CD14-positive monocyte (primary cell): Measurements from ENCODE around the gene HCN4. TPM values are rescaled to one million over a fixed set of nuclear protein-coding genes. Genes with fewer than 3 reads are reported as not detected.

Source experiments
- DNase-seq, 3 donors: peaks; one replicate each; pipeline ENCODE4 v3.0.0-alpha.2; 2011 to 2022
- H2AFZ ChIP-seq: 2 replicates; pipeline ENCODE4 v1.6.0; 2012; ENCODE audit warnings: mild to moderate bottlenecking, low read depth, low read length, inconsistent platforms; ENCODE audit not compliant: insufficient read depth, poor library complexity, severe bottlenecking
- H3K27ac ChIP-seq, 2 donors: 1 replicate in 1 of 2; 2 replicates in 1 of 2; pipeline ENCODE4 v1.5.1; 2012 to 2013; ENCODE audit warnings: low read length in 2 of 2, control low read depth in 1 of 2, inconsistent platforms in 1 of 2, low read depth in 1 of 2, mild to moderate bottlenecking in 1 of 2
- H3K27me3 ChIP-seq, 2 donors: one replicate each; pipeline versions ENCODE4 v1.6.0 to v1.6.1; 2011 to 2013; ENCODE audit warnings: low read length in 2 of 2; ENCODE audit not compliant: control insufficient read depth in 2 of 2, insufficient read depth in 2 of 2
- H3K36me3 ChIP-seq, 2 donors: replicated peaks in 1 of 2; 1 replicate in 1 of 2; 2 replicates in 1 of 2; pipeline versions ENCODE4 v1.5.1 to v1.6.1; 2012 to 2013; ENCODE audit warnings: low read length in 2 of 2, control low read depth in 1 of 2, inconsistent platforms in 1 of 2, mild to moderate bottlenecking in 1 of 2; ENCODE audit not compliant: insufficient read depth in 2 of 2, control insufficient read depth in 1 of 2
- H3K4me1 ChIP-seq, 2 donors: 1 replicate in 1 of 2; 2 replicates in 1 of 2; pipeline versions ENCODE4 v1.5.1 to v1.6.1; 2012 to 2013; ENCODE audit warnings: low read length in 2 of 2, control low read depth in 1 of 2, inconsistent platforms in 1 of 2, mild to moderate bottlenecking in 1 of 2, moderate library complexity in 1 of 2; ENCODE audit not compliant: insufficient read depth in 2 of 2, control insufficient read depth in 1 of 2
- H3K4me2 ChIP-seq: replicated peaks from 2 replicates; pipeline ENCODE3; 2012; ENCODE audit warnings: low read length, moderate library complexity, mild to moderate bottlenecking; ENCODE audit not compliant: poor library complexity, severe bottlenecking; ENCODE audit errors: extremely low read depth
- H3K4me3 ChIP-seq, 3 experiments: fragments of 200-600 bp in 1 of 3; sonication (generic) in 1 of 3; replicated peaks in 1 of 3; 1 replicate in 2 of 3; 2 replicates in 1 of 3; pipeline ENCODE4 v1.5.1; 2011 to 2013; ENCODE audit warnings: low read length in 3 of 3, mild to moderate bottlenecking in 3 of 3, control low read depth in 2 of 3, low read depth in 2 of 3, inconsistent platforms in 1 of 3, moderate library complexity in 1 of 3
- H3K79me2 ChIP-seq: 2 replicates; pipeline ENCODE4 v1.6.0; 2012; ENCODE audit warnings: mild to moderate bottlenecking, control low read depth, inconsistent platforms, low read length, moderate library complexity; ENCODE audit not compliant: insufficient read depth
- H3K9ac ChIP-seq: 2 replicates; pipeline ENCODE4 v1.6.0; 2017; ENCODE audit warnings: low read length, mild to moderate bottlenecking; ENCODE audit not compliant: insufficient read depth, poor library complexity, severe bottlenecking
- H3K9me3 ChIP-seq, 2 donors: replicated peaks in 1 of 2; 1 replicate in 1 of 2; 2 replicates in 1 of 2; pipeline versions ENCODE4 v1.5.1 to v1.6.1; 2012 to 2013; ENCODE audit warnings: low read length in 2 of 2, control low read depth in 1 of 2; ENCODE audit not compliant: control insufficient read depth in 1 of 2, insufficient read depth in 1 of 2
- H4K20me1 ChIP-seq: 2 replicates; pipeline ENCODE4 v1.6.0; 2012; ENCODE audit warnings: mild to moderate bottlenecking, low read length, control low read depth, moderate library complexity; ENCODE audit not compliant: insufficient read depth
- H3K27ac Mint-ChIP-seq, 7 donors: one replicate each; pipeline ENCODE4 v1.8.0; 2020; ENCODE audit warnings: mild to moderate bottlenecking in 7 of 7, mixed read lengths in 7 of 7, moderate library complexity in 6 of 7, inconsistent platforms in 2 of 7
- H3K27me3 Mint-ChIP-seq, 3 donors: one replicate each; pipeline ENCODE4 v1.8.0; 2021 to 2022; ENCODE audit warnings: low read depth in 3 of 3, mild to moderate bottlenecking in 3 of 3, mixed read lengths in 3 of 3, moderate library complexity in 3 of 3, inconsistent platforms in 1 of 3
- H3K36me3 Mint-ChIP-seq, 2 donors: one replicate each; pipeline ENCODE4 v1.8.0; 2020; ENCODE audit warnings: mixed read lengths in 2 of 2, inconsistent platforms in 1 of 2, mild to moderate bottlenecking in 1 of 2
- H3K4me1 Mint-ChIP-seq: one replicate; pipeline ENCODE4 v1.8.0; 2020; ENCODE audit warnings: mild to moderate bottlenecking, mixed read lengths
- H3K4me3 Mint-ChIP-seq, 2 donors: one replicate each; pipeline ENCODE4 v1.8.0; 2020; ENCODE audit warnings: mild to moderate bottlenecking in 2 of 2, mixed read lengths in 2 of 2, moderate library complexity in 1 of 2
- H3K9me3 Mint-ChIP-seq, 7 donors: one replicate each; pipeline ENCODE4 v1.8.0; 2020 to 2022; ENCODE audit warnings: mixed read lengths in 7 of 7, mild to moderate bottlenecking in 6 of 7, moderate library complexity in 6 of 7, inconsistent platforms in 2 of 7
- CTCF ChIP-seq: fragments of 200-600 bp; IDR thresholded peaks from one replicate; pipeline ENCODE4 v1.8.0; 2022; ENCODE audit warnings: antibody characterized with exemption, mild to moderate bottlenecking
- WGBS: methylation state at CpG from one replicate; pipeline ENCODE4 v1.1.5; 2013; ENCODE audit warnings: missing lambda C conversion rate; ENCODE audit not compliant: insufficient coverage; 5-methylcytosine and 5-hydroxymethylcytosine counted together
- intact Hi-C, 2 donors: fragments of 100-400 bp; cut with micrococcal nuclease; formaldehyde crosslinking; loops; one replicate each; pipeline versions ENCODE4 v1.15.0 to v1.15.1; 2023
- polyA plus RNA-seq, 3 donors: library from polyadenylated mRNA; depleted of rRNA in 1 of 3; unstranded in 2 of 3; stranded (reverse) in 1 of 3; fragments of 300-500 nt in 2 of 3; fragments of >200 nt in 1 of 3; fragmentation: Illumina TruSeq in 2 of 3; gene quantifications; 1 replicate in 2 of 3; 2 replicates in 1 of 3; pipeline ENCODE4 v1.2.3, GENCODE V29; 2012 to 2021

Gene HCN4
- polyA plus RNA-seq, 3 donors: not detected

GRCh38 chr15:73375755-73376305, 7.1 kb upstream of the HCN4 start:
- Histone ChIP-seq H3K27me3 (peaks cover 20 to 40% of the 10 kb centered on the region in 2 donors), H3K4me2 (no peak overlapping the region), H3K9ac (no peak overlapping the region), H3K79me2 (no peaks in the 10 kb centered on the region), H3K4me3 (no peak overlapping the region), H2AFZ (no peak overlapping the region), H4K20me1 (no peaks in the 10 kb centered on the region), H3K9me3 (peaks cover 7 to 12% of the 10 kb centered on the region in 2 donors), H3K27ac (no peak overlapping the region), H3K36me3 (no peaks in the 10 kb centered on the region), H3K4me1 (no peaks in the 10 kb centered on the region)
- intact Hi-C loops: no loop called here
- Mint-ChIP-seq H3K27me3 (peaks cover 36 to 60% (median 55%) of the 10 kb centered on the region in 3 donors), H3K36me3 (no peaks in the 10 kb centered on the region), H3K9me3 (peaks cover 7 to 21% (median 17%) of the 10 kb centered on the region in 7 donors), H3K27ac (no peak overlapping the region), H3K4me3 (no peak overlapping the region), H3K4me1 (no peaks in the 10 kb centered on the region)
- no peak for TF ChIP-seq CTCF
- 91% methylated on average over 6 of the region's 6 CpGs for WGBS
- no peak for DNase-seq

- Mint-ChIP-seq H3K4me1 (no peaks in the 10 kb centered on the region), H3K27me3 (peaks cover 37 to 61% (median 60%) of the 10 kb centered on the region in 3 donors), H3K9me3 (peaks cover 3 to 13% (median 10%) of the 10 kb centered on the region in 7 donors), H3K36me3 (no peaks in the 10 kb centered on the region), H3K27ac (peak overlapping the region in 1 of 7 donors; percentile 22), H3K4me3 (peak overlapping the region in 1 of 2 donors; percentile 23)
- H3K9ac ChIP-seq: no peak overlapping the region
- H3K27me3 ChIP-seq: peaks cover 28 to 44% of the 10 kb centered on the region in 2 donors
- DNase-seq: no peak
- H3K4me1 ChIP-seq: no peaks in the 10 kb centered on the region
- H3K36me3 ChIP-seq: no peaks in the 10 kb centered on the region
- no peak overlapping the region for H3K4me3 ChIP-seq
- no peaks in the 10 kb centered on the region for H4K20me1 ChIP-seq
- 61% methylated on average over 4 of the region's 5 CpGs for WGBS
- intact Hi-C loops: no loop called here
- TF ChIP-seq CTCF: no peak
- H2AFZ ChIP-seq: no peak overlapping the region
- H3K4me2 ChIP-seq: no peak overlapping the region
- no peak overlapping the region for H3K27ac ChIP-seq
- peaks cover 5 to 7% of the 10 kb centered on the region in 2 donors for H3K9me3 ChIP-seq
- no peaks in the 10 kb centered on the region for H3K79me2 ChIP-seq
Measured at GRCh38 chr15:73375012-73375411, 6.3 kb upstream of the HCN4 start.
